PC-3 (cell line): Measurements from ENCODE around the gene SIGLEC15. TPM values are rescaled to one million over a fixed set of nuclear protein-coding genes. Genes with fewer than 3 reads are reported as not detected.

ENCODE experiments used
- ATAC-seq: fragments of 200-7000 bp; cut with Tn5 transposase; 2 replicates; pipeline ENCODE4 v1.9.1; 2020; ENCODE audit warnings: mild to moderate bottlenecking, moderate library complexity
- BruUV-seq: library from RNA; stranded (reverse); fragments of 400-500 nt; replicated peaks from 2 replicates; lab custom pipeline; 2021; lab: Mats Ljungman, UMichigan
- CTCF ChIA-PET: fragments of 300-600 bp; sonication (Branson Sonifier 250); formaldehyde crosslinking; loops from one replicate; lab custom pipeline; 2022; ENCODE audit warnings: antibody characterized with exemption; lab: Charles Lee
- POLR2A ChIA-PET: fragments of 300-600 bp; sonication (Branson Sonifier 250); formaldehyde crosslinking; loops from one replicate; lab custom pipeline; 2022; ENCODE audit warnings: antibody characterized with exemption; ENCODE audit not compliant: unreplicated experiment; lab: Charles Lee
- DNase-seq: peaks from one replicate; pipeline ENCODE4 v3.0.0-alpha.2; 2015
- H2AFZ ChIP-seq: fragments of 300-600 bp; sonication (generic); 2 replicates; pipeline ENCODE4 v1.6.0; 2016; ENCODE audit warnings: antibody characterized with exemption, low read length
- H3F3A ChIP-seq: fragments of 300-600 bp; sonication (generic); one replicate; pipeline ENCODE4 v1.6.0; 2017; ENCODE audit warnings: antibody characterized with exemption, low read length, control low read depth, mild to moderate bottlenecking; ENCODE audit not compliant: unreplicated experiment
- H3K27ac ChIP-seq: fragments of 300-600 bp; sonication (generic); 2 replicates; pipeline ENCODE4 v1.5.1; 2016; ENCODE audit warnings: mild to moderate bottlenecking, low read length
- H3K27me3 ChIP-seq: fragments of 300-600 bp; sonication (generic); 2 replicates; pipeline ENCODE4 v1.6.1; 2016; ENCODE audit warnings: low read length, mixed read lengths
- H3K36me3 ChIP-seq: fragments of 300-600 bp; sonication (generic); 2 replicates; pipeline ENCODE4 v1.6.1; 2016; ENCODE audit warnings: low read depth, mixed run types, low read length, mixed read lengths
- H3K4me1 ChIP-seq: fragments of 300-600 bp; sonication (generic); 2 replicates; pipeline ENCODE4 v1.5.1; 2016; ENCODE audit warnings: low read length; ENCODE audit not compliant: insufficient read depth
- H3K4me2 ChIP-seq: fragments of 300-600 bp; sonication (generic); 2 replicates; pipeline ENCODE4 v1.6.0; 2016; ENCODE audit warnings: low read length
- H3K4me3 ChIP-seq: fragments of 300-600 bp; sonication (generic); 2 replicates; pipeline ENCODE4 v1.5.1; 2016; ENCODE audit warnings: mild to moderate bottlenecking, low read length, mixed read lengths
- H3K79me2 ChIP-seq: fragments of 300-600 bp; sonication (generic); 2 replicates; pipeline ENCODE4 v1.6.1; 2017; ENCODE audit warnings: low read length, mixed read lengths
- H3K9ac ChIP-seq: fragments of 300-600 bp; sonication (generic); 2 replicates; pipeline ENCODE4 v1.6.0; 2016; ENCODE audit warnings: mild to moderate bottlenecking, low read length
- H3K9me2 ChIP-seq: fragments of 300-600 bp; sonication (generic); replicated peaks from 2 replicates; pipeline ENCODE4 v1.6.1; 2016; ENCODE audit warnings: mixed run types, low read length, mixed read lengths
- H3K9me3 ChIP-seq: fragments of 300-600 bp; sonication (generic); 2 replicates; pipeline ENCODE4 v1.6.1; 2016; ENCODE audit warnings: low read length, mixed read lengths
- H4K20me1 ChIP-seq: fragments of 300-600 bp; sonication (generic); 2 replicates; pipeline ENCODE4 v1.6.1; 2016; ENCODE audit warnings: low read length, mixed read lengths
- EZH2 ChIP-seq: fragments of 300-600 bp; sonication (generic); IDR thresholded peaks from one replicate; pipeline ENCODE4 v1.6.1; 2017; ENCODE audit warnings: antibody characterized with exemption, mild to moderate bottlenecking, low read length; ENCODE audit not compliant: unreplicated experiment
- EZH2phosphoT487 ChIP-seq: fragments of 300-600 bp; sonication (generic); IDR thresholded peaks from 2 replicates; pipeline ENCODE4 v1.6.1; 2018; ENCODE audit warnings: mild to moderate bottlenecking, antibody characterized with exemption, low read length, borderline replicate concordance
- intact Hi-C: fragments of 100-400 bp; cut with micrococcal nuclease; formaldehyde crosslinking; loops from 2 replicates; pipeline ENCODE4 v1.9.0; 2023
- total RNA-seq: library from RNA; depleted of rRNA; stranded (reverse); fragments of >200 nt; gene quantifications from 2 replicates; pipeline ENCODE4 v1.2.3, GENCODE V29; 2014
- TF ChIP-seq, protein P1 (sequence below): fragments of 300-600 bp; sonication (generic); conservative IDR thresholded peaks from 2 replicates; pipeline ENCODE4 v1.5.1; 2017; ENCODE audit warnings: antibody characterized with exemption, low read depth, mild to moderate bottlenecking, low read length

The SIGLEC15 gene
- total RNA-seq, 1 experiment from 2014 or later: 2.0 TPM

DNA sequence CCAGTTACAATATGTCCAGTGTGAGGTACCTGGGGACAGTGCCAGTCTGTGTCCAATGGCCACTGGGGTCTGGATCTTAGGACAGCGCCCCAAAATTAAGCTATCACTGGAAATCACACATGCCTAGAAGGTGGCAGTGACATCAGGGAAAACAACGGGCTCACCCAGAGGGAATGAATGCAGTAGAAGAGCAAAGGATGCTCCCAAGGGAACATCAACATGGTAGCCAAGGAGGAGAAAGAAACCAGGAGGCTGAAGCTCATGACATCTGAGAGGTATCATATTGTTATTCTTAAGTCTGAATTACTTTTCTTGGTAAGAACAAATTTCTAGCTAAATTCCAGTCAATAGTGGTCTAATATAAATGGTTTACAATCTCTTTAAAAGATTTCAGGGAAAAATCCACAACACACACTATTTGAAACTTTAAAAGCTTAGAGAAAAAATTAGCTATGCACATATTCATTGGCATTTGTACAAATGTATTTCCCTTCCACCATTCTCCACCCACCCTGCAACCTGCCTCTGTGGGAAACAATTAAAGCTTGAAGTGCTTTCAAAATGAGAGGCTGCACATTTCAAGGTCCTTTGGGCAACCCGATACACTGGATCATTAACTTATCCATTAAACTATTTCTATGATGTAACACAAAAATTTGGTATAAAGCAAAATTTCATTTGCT lies 55.5 kb downstream of the SIGLEC15 start:
- Histone ChIP-seq H4K20me1 (no peaks in the 10 kb centered on the region), H3K79me2 (no peaks in the 10 kb centered on the region), H3K9me2 (no peaks in the 10 kb centered on the region), H2AFZ (no peak overlapping the region), H3K36me3 (no peaks in the 10 kb centered on the region; the same call in 1 of the 2 replicates), H3K4me2 (no peak overlapping the region), H3K9me3 (no peaks in the 10 kb centered on the region), H3K4me1 (no peaks in the 10 kb centered on the region), H3K4me3 (no peak overlapping the region), H3K27ac (no peak overlapping the region), H3F3A (no peaks in the 10 kb centered on the region), H3K9ac (no peak overlapping the region), H3K27me3 (no peaks in the 10 kb centered on the region)
- BruUV-seq: no TSS peak
- intact Hi-C loops: loop anchor here (1.0 kb wide), 2 partner anchors 158 to 190 kb away; no protein-coding TSS in a partner anchor
- ATAC-seq (no peak), DNase-seq (no peak)
- ChIA-PET POLR2A (no interaction called here), CTCF (interaction anchor here (0.7 kb wide), 1 partner anchor 215 kb away, joined by 7 read pairs; no protein-coding TSS in a partner anchor)
- TF ChIP-seq EZH2 (no peak), EZH2phosphoT487 (no peak)
- TF ChIP-seq, protein P1, sequence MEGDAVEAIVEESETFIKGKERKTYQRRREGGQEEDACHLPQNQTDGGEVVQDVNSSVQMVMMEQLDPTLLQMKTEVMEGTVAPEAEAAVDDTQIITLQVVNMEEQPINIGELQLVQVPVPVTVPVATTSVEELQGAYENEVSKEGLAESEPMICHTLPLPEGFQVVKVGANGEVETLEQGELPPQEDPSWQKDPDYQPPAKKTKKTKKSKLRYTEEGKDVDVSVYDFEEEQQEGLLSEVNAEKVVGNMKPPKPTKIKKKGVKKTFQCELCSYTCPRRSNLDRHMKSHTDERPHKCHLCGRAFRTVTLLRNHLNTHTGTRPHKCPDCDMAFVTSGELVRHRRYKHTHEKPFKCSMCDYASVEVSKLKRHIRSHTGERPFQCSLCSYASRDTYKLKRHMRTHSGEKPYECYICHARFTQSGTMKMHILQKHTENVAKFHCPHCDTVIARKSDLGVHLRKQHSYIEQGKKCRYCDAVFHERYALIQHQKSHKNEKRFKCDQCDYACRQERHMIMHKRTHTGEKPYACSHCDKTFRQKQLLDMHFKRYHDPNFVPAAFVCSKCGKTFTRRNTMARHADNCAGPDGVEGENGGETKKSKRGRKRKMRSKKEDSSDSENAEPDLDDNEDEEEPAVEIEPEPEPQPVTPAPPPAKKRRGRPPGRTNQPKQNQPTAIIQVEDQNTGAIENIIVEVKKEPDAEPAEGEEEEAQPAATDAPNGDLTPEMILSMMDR: no peak

DNA sequence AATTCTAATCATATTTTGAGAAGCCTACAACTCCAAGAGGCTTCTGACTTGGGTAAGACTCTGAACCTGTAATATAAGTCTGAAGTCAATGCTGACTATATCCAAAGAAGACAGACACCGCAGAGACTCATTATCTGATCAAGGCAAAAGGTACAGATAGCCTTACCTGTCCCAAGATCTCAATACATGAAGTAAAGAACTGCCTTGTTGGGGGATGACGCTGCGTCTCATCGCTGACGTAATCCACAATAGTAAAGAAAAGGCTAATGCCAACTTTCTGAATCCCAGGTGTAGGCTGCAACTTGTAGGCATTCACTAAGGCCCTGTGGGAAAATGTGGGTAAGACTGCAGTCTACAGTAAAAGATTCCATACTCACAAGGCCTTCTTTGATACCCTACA lies 62.1 kb downstream of the SIGLEC15 start:
- no peaks in the 10 kb centered on the region for H4K20me1 ChIP-seq
- H3K27ac ChIP-seq: no peak overlapping the region
- H3K27me3 ChIP-seq: no peaks in the 10 kb centered on the region
- no peak overlapping the region for H2AFZ ChIP-seq
- H3K4me1 ChIP-seq: no peaks in the 10 kb centered on the region
- no peaks in the 10 kb centered on the region for H3K9me3 ChIP-seq
- DNase-seq (no peak), ATAC-seq (no peak)
- ChIA-PET CTCF (no interaction called here), POLR2A (no interaction called here)
- H3K9ac ChIP-seq: no peak overlapping the region
- H3K9me2 ChIP-seq: no peaks in the 10 kb centered on the region
- TF ChIP-seq EZH2 (no peak), EZH2phosphoT487 (no peak)
- TF ChIP-seq, protein P1: no peak
- H3K4me3 ChIP-seq: no peak overlapping the region
- no peaks in the 10 kb centered on the region for H3K79me2 ChIP-seq
- intact Hi-C loops: no loop called here
- BruUV-seq: no TSS peak
- no peaks in the 10 kb centered on the region for H3K36me3 ChIP-seq
- H3K4me2 ChIP-seq: no peak overlapping the region
- H3F3A ChIP-seq: no peaks in the 10 kb centered on the region

DNA sequence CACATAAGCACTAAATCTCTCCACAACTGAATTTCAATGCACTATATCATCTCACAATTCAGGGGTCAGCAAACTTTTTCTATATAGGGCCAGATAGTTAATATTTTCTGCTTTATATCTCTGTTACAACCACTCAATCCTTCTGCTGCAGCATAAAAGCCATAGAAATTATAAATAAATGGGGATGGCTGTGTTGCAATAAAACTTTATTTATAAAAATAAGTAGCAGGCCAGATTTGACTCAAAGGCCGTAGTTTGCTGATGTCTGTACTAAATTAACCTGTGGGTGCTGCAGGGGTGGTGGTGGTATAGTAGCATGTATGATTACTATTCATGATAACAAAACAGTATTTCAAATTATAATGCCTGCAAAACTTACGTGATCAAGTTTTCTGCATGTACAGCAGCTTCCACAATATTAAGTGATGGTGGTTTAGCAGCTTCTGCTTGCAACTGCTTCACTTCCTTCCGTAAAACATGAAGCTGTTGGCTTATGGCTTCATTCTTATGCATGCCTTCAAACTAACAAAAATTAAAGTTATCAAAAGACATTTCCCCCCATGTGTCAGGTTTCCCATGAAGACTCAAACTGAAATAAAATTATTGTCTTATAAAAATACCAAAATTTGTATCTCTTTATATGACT lies 64.1 kb downstream of the SIGLEC15 start:
- ATAC-seq (no peak), DNase-seq (no peak)
- ChIA-PET CTCF (no interaction called here), POLR2A (no interaction called here)
- Histone ChIP-seq H2AFZ (no peak overlapping the region), H3K4me2 (no peak overlapping the region), H3K9ac (no peak overlapping the region), H3K79me2 (no peaks in the 10 kb centered on the region), H4K20me1 (no peaks in the 10 kb centered on the region), H3K36me3 (no peaks in the 10 kb centered on the region), H3K27ac (no peak overlapping the region), H3K4me1 (no peaks in the 10 kb centered on the region), H3K9me3 (no peaks in the 10 kb centered on the region), H3F3A (no peaks in the 10 kb centered on the region), H3K9me2 (no peaks in the 10 kb centered on the region), H3K4me3 (no peak overlapping the region), H3K27me3 (no peaks in the 10 kb centered on the region)
- intact Hi-C loops: no loop called here
- no peak for TF ChIP-seq EZH2
- TF ChIP-seq, protein P1: no peak
- no peak for TF ChIP-seq EZH2phosphoT487
- BruUV-seq: no TSS peak
